ENCODE results near the gene NDUFB6. TPM values are rescaled to one million over a fixed set of nuclear protein-coding genes. Genes with fewer than 3 reads are reported as not detected.
A peak's percentile ranks its signal among the peaks of the same experiment; 100 is the strongest.
"Not testable (repeated sequence)": the region's sequence is repeated elsewhere in the genome, so short reads cannot be mapped to it uniquely, and the experiment has no call there.

Gene NDUFB6
- total RNA-seq, 1 experiment from 2014 or later, result 76.2 TPM

DNA sequence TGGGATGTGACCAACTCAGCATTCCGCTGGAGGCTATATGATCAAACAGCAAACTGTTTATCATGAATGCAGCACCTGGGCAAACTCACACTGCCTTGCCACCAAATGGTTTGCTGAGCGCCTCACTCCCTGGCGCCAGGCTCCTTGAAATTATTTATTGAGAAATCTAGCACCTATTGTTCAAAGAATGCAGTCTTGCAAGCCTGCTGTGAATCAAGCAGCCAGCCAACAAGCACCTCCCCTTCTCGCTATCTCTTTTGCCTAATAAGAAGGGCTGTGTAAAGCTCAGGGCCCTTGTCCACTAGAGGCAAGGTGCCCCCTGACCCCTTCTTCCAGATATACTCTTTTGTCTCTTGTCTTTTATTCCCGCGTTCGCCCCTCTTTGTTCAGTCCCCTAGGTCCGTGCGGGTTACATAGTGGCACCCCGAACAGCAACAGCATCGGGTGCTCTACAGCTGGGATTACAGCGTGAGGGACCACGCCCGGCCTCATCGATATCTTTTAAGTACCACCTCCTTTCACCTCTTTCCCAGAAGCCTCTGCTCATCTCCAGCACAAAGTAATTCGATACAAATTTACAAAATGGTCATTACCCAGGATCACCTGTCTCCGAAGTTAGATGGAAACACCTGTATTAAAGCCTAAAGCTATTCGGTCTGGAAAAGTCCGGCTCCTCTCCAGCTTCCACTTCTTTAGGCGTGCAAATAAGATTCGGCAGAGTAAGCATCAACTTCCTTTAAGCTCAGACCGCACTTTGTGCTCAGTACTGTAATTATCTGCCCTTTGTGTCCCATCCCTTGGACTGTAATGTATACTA, 47.9 kb downstream of the NDUFB6 start:
- DNase-seq (ENCODE audit: low read depth), result peak; percentile 15

- not testable (repeated sequence) for DNase-seq (ENCODE audit: low read depth)
Observed at GRCh38 chr9:32524558-32524891, 48.4 kb downstream of the NDUFB6 start.

DNA sequence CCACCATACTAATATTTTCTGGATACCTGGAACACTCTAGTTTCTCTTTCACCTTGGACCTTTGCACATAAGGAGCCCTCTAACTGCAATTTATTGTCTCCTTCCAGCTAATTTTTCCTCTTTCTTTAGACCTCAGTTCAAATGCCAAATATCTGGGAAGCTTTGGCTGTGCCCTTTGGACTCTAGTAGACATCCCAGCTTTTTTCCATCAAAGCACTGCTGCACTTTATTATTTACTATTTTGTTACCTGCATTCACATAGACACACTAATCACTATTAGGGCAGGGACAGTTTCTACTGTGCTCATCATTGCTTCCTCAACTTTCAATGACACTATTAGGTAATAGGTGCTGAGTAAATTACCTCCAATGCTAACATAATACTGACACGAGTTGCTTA, 49.0 kb downstream of the NDUFB6 start:
- DNase-seq (ENCODE audit: low read depth), result no peak

DNA sequence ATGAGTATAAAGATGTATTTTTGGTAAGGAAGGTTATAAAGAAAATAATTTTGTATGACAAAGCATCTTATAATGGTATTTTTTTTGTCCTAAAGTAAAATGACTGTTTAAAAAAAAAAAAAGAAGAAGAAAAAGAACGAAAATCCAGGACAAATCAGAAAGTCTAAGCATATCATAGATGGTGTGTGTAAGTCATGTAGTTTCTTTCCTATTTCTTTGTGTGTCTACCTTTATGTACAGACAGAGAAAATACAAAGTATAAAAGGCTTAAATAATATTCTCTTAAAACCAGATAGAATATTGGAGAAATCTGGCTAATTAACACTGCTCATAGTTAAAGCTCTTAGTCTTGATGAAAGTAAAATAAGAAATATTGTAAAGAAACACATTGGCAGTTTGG, 54.7 kb downstream of the NDUFB6 start:
- DNase-seq (ENCODE audit: low read depth), result peak; percentile 19

DNA sequence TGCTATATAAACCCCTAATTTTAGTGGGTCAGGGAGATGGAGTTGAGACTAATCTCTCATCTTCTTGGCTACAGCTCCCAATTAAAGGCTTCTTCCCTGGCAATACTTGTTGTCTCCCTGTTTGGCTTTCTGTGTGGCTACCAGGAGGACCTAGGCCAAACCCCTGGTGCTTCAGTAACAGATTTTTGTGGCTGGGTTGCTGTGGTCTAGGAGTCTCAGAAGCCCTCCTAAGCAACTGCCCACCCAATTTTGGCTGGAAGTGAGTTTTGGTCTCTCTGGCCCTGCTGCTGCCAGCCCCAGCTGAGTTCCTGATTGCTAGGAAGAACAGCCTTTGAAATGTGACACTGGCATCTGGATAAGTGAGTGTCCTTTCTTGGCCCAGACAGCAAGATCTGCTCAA, 56.7 kb downstream of the NDUFB6 start:
- no peak for DNase-seq (ENCODE audit: low read depth)

- no peak for DNase-seq (ENCODE audit: low read depth)
Observed at GRCh38 chr9:32508728-32509127, 64.2 kb downstream of the NDUFB6 start.

DNA sequence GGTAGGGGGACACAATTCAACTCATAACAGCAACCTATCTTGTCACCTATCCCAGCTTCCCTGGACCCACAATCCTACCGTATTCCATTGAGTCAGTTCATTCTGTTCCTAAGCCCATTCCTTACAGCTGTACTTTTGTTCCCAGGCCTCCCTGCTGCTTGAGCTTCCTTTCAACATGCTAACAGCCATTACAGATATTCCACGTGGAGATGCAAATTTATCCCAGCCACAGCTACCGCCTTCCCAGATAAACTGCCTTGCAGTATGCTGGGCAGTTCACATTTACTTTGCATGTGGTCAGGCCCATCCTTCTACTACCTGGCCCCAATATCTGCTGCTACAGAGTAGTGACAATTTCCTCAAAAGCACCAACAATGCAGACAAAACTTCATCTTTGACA, 70.0 kb downstream of the NDUFB6 start:
- DNase-seq (ENCODE audit: low read depth), result no peak

Other genes with a start within 250 kb of the NDUFB6 start
- gene ACO1, start 188.5 kb downstream of the NDUFB6 start, total RNA-seq (2014; rRNA removed), result 73.5 and 81.1 TPM in 2 replicates
- 10.3 and 18.4 TPM in 2 replicates for gene RIGI, start 47.0 kb downstream of the NDUFB6 start, total RNA-seq (2014; rRNA removed)
- 4.4 and 5.1 TPM in 2 replicates for gene SMIM27, start 20.8 kb downstream of the NDUFB6 start, total RNA-seq (2014; rRNA removed)
- gene TOPORS, start 20.6 kb downstream of the NDUFB6 start, total RNA-seq (2014; rRNA removed), result 30.3 and 30.7 TPM in 2 replicates
- gene TAF1L, start 62.5 kb upstream of the NDUFB6 start, total RNA-seq (2014; rRNA removed), result not detected in 2 replicates
- gene TMEM215, start 210.4 kb upstream of the NDUFB6 start, total RNA-seq (2014; rRNA removed), result not detected in 2 replicates